ENCODE data around the gene ZHX3.

GRCh38 chr20:41320441-41320840, 2.9 kb upstream of the ZHX3 start:
- TF ChIP-seq CTCF (IDR thresholded peaks at IDR 0.05; ENCODE audit: low read depth, low read length, missing input control): no peak
- no peak for TF ChIP-seq MAX (IDR thresholded peaks at IDR 0.05)
- TF ChIP-seq HNF4G (IDR thresholded peaks at IDR 0.05): no peak
- no peak for TF ChIP-seq RAD21 (IDR thresholded peaks at IDR 0.05)
- no peak for TF ChIP-seq YY1 (IDR thresholded peaks at IDR 0.05)
- TF ChIP-seq ATF3 (IDR thresholded peaks at IDR 0.05): no peak
- no peak for TF ChIP-seq SP1 (IDR thresholded peaks at IDR 0.05)

Measured in liver (tissue), 3 donors.